Fibroblast of lung (primary cell): ENCODE measurements around the gene EXOC8. TPM values are rescaled to one million over a fixed set of nuclear protein-coding genes. Genes with fewer than 3 reads are reported as not detected.
A peak's percentile ranks its signal among the peaks of the same experiment; 100 is the strongest.

Experiments used
- DNase-seq, 2 donors: peaks; one replicate each; pipeline versions ENCODE4 v3.0.0 to v3.0.0-alpha.2; 2010; ENCODE audit warnings: low read depth in 2 of 2
- H2AFZ ChIP-seq: 2 replicates; pipeline ENCODE4 v1.5.1; 2012; ENCODE audit warnings: low read length, control low read depth, inconsistent platforms
- H3K27ac ChIP-seq: 2 replicates; pipeline ENCODE4 v1.5.1; 2011; ENCODE audit warnings: low read length, control low read depth; ENCODE audit not compliant: insufficient read depth
- H3K27me3 ChIP-seq: 2 replicates; pipeline ENCODE4 v1.5.1; 2011; ENCODE audit warnings: mild to moderate bottlenecking, low read length; ENCODE audit not compliant: control insufficient read depth, insufficient read depth
- H3K36me3 ChIP-seq: 2 replicates; pipeline ENCODE4 v1.5.1; 2011; ENCODE audit warnings: low read length; ENCODE audit not compliant: control insufficient read depth, insufficient read depth
- H3K4me1 ChIP-seq: 2 replicates; pipeline ENCODE4 v1.5.1; 2011; ENCODE audit warnings: low read length; ENCODE audit not compliant: control insufficient read depth, insufficient read depth; ENCODE audit errors: extremely low read depth
- H3K4me2 ChIP-seq: 2 replicates; pipeline ENCODE4 v1.5.1; 2011; ENCODE audit warnings: low read length, control low read depth; ENCODE audit not compliant: insufficient read depth; ENCODE audit errors: extremely low read depth
- H3K4me3 ChIP-seq, 4 experiments: fragments of 200-600 bp in 1 of 4; sonication (generic) in 1 of 4; replicated peaks in 1 of 4; 2 replicates each; pipeline ENCODE4 v1.5.1; 2011 to 2016; ENCODE audit warnings: low read length in 4 of 4, low read depth in 3 of 4, mild to moderate bottlenecking in 3 of 4, control low read depth in 2 of 4, inconsistent platforms in 1 of 4, mixed read lengths in 1 of 4; ENCODE audit not compliant: insufficient read depth in 1 of 4; ENCODE audit errors: control extremely low read depth in 1 of 4
- H3K79me2 ChIP-seq: 2 replicates; pipeline ENCODE4 v1.5.1; 2012; ENCODE audit warnings: mild to moderate bottlenecking, low read length, inconsistent platforms; ENCODE audit not compliant: control insufficient read depth, insufficient read depth
- H3K9ac ChIP-seq: 2 replicates; pipeline ENCODE4 v1.5.1; 2011; ENCODE audit warnings: mild to moderate bottlenecking, low read length, control low read depth; ENCODE audit not compliant: insufficient read depth
- H3K9me3 ChIP-seq: 2 replicates; pipeline ENCODE4 v1.5.1; 2012; ENCODE audit warnings: low read depth, low read length; ENCODE audit not compliant: control insufficient read depth, insufficient read depth
- H4K20me1 ChIP-seq: 2 replicates; pipeline ENCODE4 v1.5.1; 2011; ENCODE audit warnings: low read length; ENCODE audit not compliant: control insufficient read depth, insufficient read depth; ENCODE audit errors: extremely low read depth
- EZH2 ChIP-seq: IDR thresholded peaks from 2 replicates; pipeline ENCODE4 v1.5.1; 2012; ENCODE audit warnings: low read length, control low read depth, mild to moderate bottlenecking; ENCODE audit errors: missing control alignments
- polyA plus RNA-seq, 2 donors: library from polyadenylated mRNA; depleted of rRNA in 1 of 2; stranded (reverse) in 1 of 2; unstranded in 1 of 2; fragments of >200 nt; gene quantifications; 2 replicates each; pipeline ENCODE4 v1.2.1, GENCODE V29; 2011 to 2012; ENCODE audit warnings: missing spikeins in 1 of 2
- total RNA-seq: library from RNA; depleted of rRNA; stranded (reverse); fragments of >200 nt; gene quantifications from 2 replicates; pipeline ENCODE4 v1.2.1, GENCODE V29; 2014
- TF ChIP-seq, protein P1 (sequence below), 2 donors: IDR thresholded peaks in 1 of 2; conservative IDR thresholded peaks in 1 of 2; 1 replicate in 1 of 2; 2 replicates in 1 of 2; pipeline ENCODE4 v1.5.1; 2011 to 2012; ENCODE audit warnings: low read length in 2 of 2, control low read depth in 1 of 2, inconsistent platforms in 1 of 2, low read depth in 1 of 2, mild to moderate bottlenecking in 1 of 2

The EXOC8 gene
- total and polyA plus RNA-seq, 2 donors (not counting 1 experiment from before 2014, with no cell fraction given): 5.8 to 17.0 TPM

DNA sequence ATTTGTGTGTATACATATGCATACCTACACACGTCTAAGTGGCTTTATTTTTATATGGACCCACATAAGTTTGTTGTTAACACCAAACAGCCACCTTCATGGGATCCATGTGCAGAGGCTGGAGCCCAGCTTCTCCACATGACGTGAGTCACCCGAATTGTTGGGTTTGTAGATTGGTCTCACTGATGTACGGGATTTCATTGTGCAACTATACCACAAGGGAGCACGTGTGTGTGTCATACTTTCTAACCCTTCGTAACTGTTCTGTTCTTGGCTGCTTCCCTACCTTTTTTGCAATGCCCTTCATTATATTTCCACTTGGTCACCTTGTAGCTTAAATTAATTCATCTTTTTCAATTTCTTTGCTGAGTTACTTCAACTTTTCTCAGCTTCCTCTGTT lies 21.5 kb upstream of the EXOC8 start:
- Histone ChIP-seq H3K9ac (no peak overlapping the region), H3K79me2 (no peaks in the 10 kb centered on the region), H3K4me3 (no peak overlapping the region), H3K4me1 (peaks cover 2% of the 10 kb centered on the region), H3K27ac (no peak overlapping the region), H3K27me3 (no peaks in the 10 kb centered on the region), H3K4me2 (no peak overlapping the region), H3K36me3 (no peaks in the 10 kb centered on the region), H2AFZ (no peak overlapping the region), H3K9me3 (no peaks in the 10 kb centered on the region), H4K20me1 (no peaks in the 10 kb centered on the region)
- TF ChIP-seq EZH2: no peak
- TF ChIP-seq, protein P1, sequence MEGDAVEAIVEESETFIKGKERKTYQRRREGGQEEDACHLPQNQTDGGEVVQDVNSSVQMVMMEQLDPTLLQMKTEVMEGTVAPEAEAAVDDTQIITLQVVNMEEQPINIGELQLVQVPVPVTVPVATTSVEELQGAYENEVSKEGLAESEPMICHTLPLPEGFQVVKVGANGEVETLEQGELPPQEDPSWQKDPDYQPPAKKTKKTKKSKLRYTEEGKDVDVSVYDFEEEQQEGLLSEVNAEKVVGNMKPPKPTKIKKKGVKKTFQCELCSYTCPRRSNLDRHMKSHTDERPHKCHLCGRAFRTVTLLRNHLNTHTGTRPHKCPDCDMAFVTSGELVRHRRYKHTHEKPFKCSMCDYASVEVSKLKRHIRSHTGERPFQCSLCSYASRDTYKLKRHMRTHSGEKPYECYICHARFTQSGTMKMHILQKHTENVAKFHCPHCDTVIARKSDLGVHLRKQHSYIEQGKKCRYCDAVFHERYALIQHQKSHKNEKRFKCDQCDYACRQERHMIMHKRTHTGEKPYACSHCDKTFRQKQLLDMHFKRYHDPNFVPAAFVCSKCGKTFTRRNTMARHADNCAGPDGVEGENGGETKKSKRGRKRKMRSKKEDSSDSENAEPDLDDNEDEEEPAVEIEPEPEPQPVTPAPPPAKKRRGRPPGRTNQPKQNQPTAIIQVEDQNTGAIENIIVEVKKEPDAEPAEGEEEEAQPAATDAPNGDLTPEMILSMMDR (conservative IDR thresholded peaks at IDR 0.05 in 1 of 2, IDR thresholded peaks at IDR 0.05 in 1 of 2; ENCODE audit: low read depth in 1 of 2, low read length in 2 of 2): no peak
- peak; percentile 89 to 91 for DNase-seq

GRCh38 chr1:231357831-231358354 lies 20.2 kb upstream of the EXOC8 start:
- Histone ChIP-seq H3K4me1 (peaks cover 2% of the 10 kb centered on the region), H3K36me3 (no peaks in the 10 kb centered on the region), H2AFZ (no peak overlapping the region), H3K4me3 (no peak overlapping the region), H4K20me1 (no peaks in the 10 kb centered on the region), H3K27me3 (no peaks in the 10 kb centered on the region), H3K9ac (no peak overlapping the region), H3K79me2 (no peaks in the 10 kb centered on the region), H3K9me3 (no peaks in the 10 kb centered on the region), H3K27ac (peak overlapping the region; percentile 6), H3K4me2 (peak overlapping the region; percentile 9)
- DNase-seq: peak; percentile 73 to 83
- TF ChIP-seq, protein P1 (conservative IDR thresholded peaks at IDR 0.05 in 1 of 2, IDR thresholded peaks at IDR 0.05 in 1 of 2; ENCODE audit: low read depth in 1 of 2, low read length in 2 of 2): peak; percentile 79 to 83
- no peak for TF ChIP-seq EZH2

DNA sequence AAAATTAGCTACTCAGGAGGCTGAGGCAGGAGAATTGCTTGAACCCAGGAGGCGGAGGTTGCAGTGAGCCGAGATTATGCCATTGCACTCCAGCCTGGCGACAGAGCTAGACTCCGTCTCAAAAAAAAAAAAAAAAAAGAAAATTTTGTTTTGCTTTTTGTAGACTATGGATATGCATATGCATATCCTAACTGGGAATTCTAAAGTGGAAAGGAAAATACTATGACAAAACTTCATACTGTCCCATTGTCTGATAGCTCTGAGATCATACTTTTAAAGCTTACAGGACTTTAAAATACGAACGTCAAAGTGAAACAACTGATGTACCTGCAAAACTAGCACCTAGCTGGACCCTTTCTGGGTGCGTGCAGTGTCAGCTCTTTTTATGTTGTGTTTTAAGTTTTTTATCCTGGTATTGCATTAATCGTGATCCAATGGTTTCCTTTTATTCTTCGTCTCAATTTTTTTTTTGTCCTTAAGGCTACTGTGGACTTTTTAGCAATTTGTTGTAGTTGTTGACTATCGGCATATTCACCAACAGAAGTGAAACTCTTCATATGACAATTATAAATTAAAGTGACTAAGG lies 19.6 kb upstream of the EXOC8 start:
- Histone ChIP-seq H3K9ac (no peak overlapping the region), H3K27ac (no peak overlapping the region), H3K4me1 (peaks cover 2% of the 10 kb centered on the region), H4K20me1 (no peaks in the 10 kb centered on the region), H3K79me2 (no peaks in the 10 kb centered on the region), H3K4me2 (no peak overlapping the region), H3K36me3 (no peaks in the 10 kb centered on the region), H3K27me3 (no peaks in the 10 kb centered on the region), H2AFZ (no peak overlapping the region), H3K4me3 (no peak overlapping the region), H3K9me3 (no peaks in the 10 kb centered on the region)
- no peak for DNase-seq
- no peak for TF ChIP-seq EZH2
- TF ChIP-seq, protein P1 (conservative IDR thresholded peaks at IDR 0.05 in 1 of 2, IDR thresholded peaks at IDR 0.05 in 1 of 2; ENCODE audit: low read depth in 1 of 2, low read length in 2 of 2): no peak
